Esophagus squamous epithelium (tissue), 4 donors: ENCODE results near the gene ADAM22.

Source experiments
- CTCF ChIP-seq, 6 experiments: fragments of 450-650 bp in 4 of 6; fragments of 200-600 bp in 2 of 6; sonication (generic) in 2 of 6; IDR thresholded peaks; one replicate each; pipeline ENCODE4 v1.5.1; 2016 to 2019; ENCODE audit warnings: antibody characterized with exemption in 6 of 6, mild to moderate bottlenecking in 4 of 6, moderate library complexity in 4 of 6
- POLR2A ChIP-seq, 4 donors: fragments of 450-650 bp; IDR thresholded peaks; one replicate each; pipeline ENCODE4 v1.6.1; 2017; ENCODE audit warnings: antibody characterized with exemption in 4 of 4, mild to moderate bottlenecking in 4 of 4, moderate library complexity in 3 of 4

GRCh38 chr7:88020953-88021665, 87.1 kb downstream of the ADAM22 start:
- TF ChIP-seq POLR2A (IDR thresholded peaks at IDR 0.05) (no peak), CTCF (IDR thresholded peaks at IDR 0.05) (no peak)
